Left ventricle myocardium superior (tissue), 1 donor: ENCODE data around the gene PCDHB16. TPM values are rescaled to one million over a fixed set of nuclear protein-coding genes. Genes with fewer than 3 reads are reported as not detected.
"Not testable (repeated sequence)": the region's sequence is repeated elsewhere in the genome, so short reads cannot be mapped to it uniquely, and the experiment has no call there.

Experiments used
- ATAC-seq: fragments of 200-7000 bp; cut with Tn5 transposase; one replicate; pipeline ENCODE4 v1.9.1; 2020; ENCODE audit warnings: mild to moderate bottlenecking, moderate library complexity
- DNase-seq: peaks from one replicate; pipeline ENCODE4 v3.0.0-alpha.2; 2020
- intact Hi-C: fragments of 100-400 bp; cut with micrococcal nuclease; formaldehyde crosslinking; loops from one replicate; pipeline ENCODE4 v1.11.0; 2022
- total RNA-seq: library from RNA; stranded (reverse); fragmentation: NEBNext Ultra II Directional; extraction: Animal tissue kit (Norgen Biotek cat#: 25700); gene quantifications from one replicate; pipeline ENCODE4 v1.2.1, GENCODE V29; 2021
- donor health status: DM: no; HTN: yes; CAD: no; lungs with severe emphysema.

PCDHB16 gene
- total RNA-seq, 1 donor from 2014 or later: 2.7 TPM

DNA sequence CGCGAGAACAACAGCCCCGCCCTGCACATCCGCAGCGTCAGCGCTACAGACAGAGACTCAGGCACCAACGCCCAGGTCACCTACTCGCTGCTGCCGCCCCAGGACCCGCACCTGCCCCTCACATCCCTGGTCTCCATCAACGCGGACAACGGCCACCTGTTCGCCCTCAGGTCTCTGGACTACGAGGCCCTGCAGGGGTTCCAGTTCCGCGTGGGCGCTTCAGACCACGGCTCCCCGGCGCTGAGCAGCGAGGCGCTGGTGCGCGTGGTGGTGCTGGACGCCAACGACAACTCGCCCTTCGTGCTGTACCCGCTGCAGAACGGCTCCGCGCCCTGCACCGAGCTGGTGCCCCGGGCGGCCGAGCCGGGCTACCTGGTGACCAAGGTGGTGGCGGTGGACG, 33.3 kb downstream of the PCDHB16 start:
- DNase-seq, intact Hi-C loops, ATAC-seq: not testable (repeated sequence)

DNA sequence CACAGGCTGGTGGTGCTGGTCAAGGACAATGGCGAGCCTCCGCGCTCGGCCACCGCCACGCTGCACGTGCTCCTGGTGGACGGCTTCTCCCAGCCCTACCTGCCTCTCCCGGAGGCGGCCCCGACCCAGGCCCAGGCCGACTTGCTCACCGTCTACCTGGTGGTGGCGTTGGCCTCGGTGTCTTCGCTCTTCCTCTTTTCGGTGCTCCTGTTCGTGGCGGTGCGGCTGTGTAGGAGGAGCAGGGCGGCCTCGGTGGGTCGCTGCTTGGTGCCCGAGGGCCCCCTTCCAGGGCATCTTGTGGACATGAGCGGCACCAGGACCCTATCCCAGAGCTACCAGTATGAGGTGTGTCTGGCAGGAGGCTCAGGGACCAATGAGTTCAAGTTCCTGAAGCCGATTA, 33.8 kb downstream of the PCDHB16 start:
- ATAC-seq, intact Hi-C loops, DNase-seq: not testable (repeated sequence)

- no peak for ATAC-seq
- DNase-seq: no peak
- intact Hi-C loops: no loop called here
Observed at GRCh38 chr5:141223112-141223783, 41.1 kb downstream of the PCDHB16 start, which contains the start of gene PCDHB14. Gene PCDHB14, plus strand, starts transcription at chr5:141223343. Its CDS starts 163 bp downstream, at chr5:141223506.

- intact Hi-C loops, ATAC-seq, DNase-seq: not testable (repeated sequence)
Observed at GRCh38 chr5:141224844-141225243, 42.7 kb downstream of the PCDHB16 start.

GRCh38 chr5:141225421-141225820, 43.2 kb downstream of the PCDHB16 start:
- intact Hi-C loops, DNase-seq, ATAC-seq: not testable (repeated sequence)

GRCh38 chr5:141234109-141234667, 52.0 kb downstream of the PCDHB16 start:
- no peak for DNase-seq
- no peak for ATAC-seq
- intact Hi-C loops: no loop called here

Other genes with a start within 250 kb of the PCDHB16 start
- gene PCDHAC2, start 215.9 kb upstream of the PCDHB16 start, total RNA-seq: 0.10 TPM
- not detected for gene PCDHB1, start 131.0 kb upstream of the PCDHB16 start, total RNA-seq
- 2.2 TPM for gene PCDHB2, start 87.8 kb upstream of the PCDHB16 start, total RNA-seq
- gene PCDHB3, start 81.9 kb upstream of the PCDHB16 start, total RNA-seq: 0.99 TPM
- 1.5 TPM for gene PCDHB4, start 60.6 kb upstream of the PCDHB16 start, total RNA-seq
- gene PCDHB5, start 47.2 kb upstream of the PCDHB16 start, total RNA-seq: 3.1 TPM
- 0.32 TPM for gene PCDHB6, start 32.3 kb upstream of the PCDHB16 start, total RNA-seq
- 0.77 TPM for gene PCDHB7, start 9.7 kb upstream of the PCDHB16 start, total RNA-seq
- gene PCDHB8, start 4.6 kb upstream of the PCDHB16 start, total RNA-seq: 1.8 TPM
- 0.59 TPM for gene PCDHB9, start 4.8 kb downstream of the PCDHB16 start, total RNA-seq
- 0.64 TPM for gene PCDHB10, start 10.0 kb downstream of the PCDHB16 start, total RNA-seq
- 0.74 TPM for gene PCDHB11, start 17.2 kb downstream of the PCDHB16 start, total RNA-seq
- gene PCDHB12, start 26.3 kb downstream of the PCDHB16 start, total RNA-seq: 1.3 TPM
- 1.7 TPM for gene PCDHB13, start 31.5 kb downstream of the PCDHB16 start, total RNA-seq
- gene PCDHB14, start 41.0 kb downstream of the PCDHB16 start, total RNA-seq: 2.5 TPM
- gene PCDHB15, start 63.0 kb downstream of the PCDHB16 start, total RNA-seq: 2.6 TPM
- not detected for gene SLC25A2, start 121.7 kb downstream of the PCDHB16 start, total RNA-seq
- 106 TPM for gene TAF7, start 138.4 kb downstream of the PCDHB16 start, total RNA-seq
- 3.0 TPM for gene PCDHGA1, start 148.1 kb downstream of the PCDHB16 start, total RNA-seq
- gene PCDHGA2, start 156.4 kb downstream of the PCDHB16 start, total RNA-seq: 6.0 TPM
- gene PCDHGA3, start 161.4 kb downstream of the PCDHB16 start, total RNA-seq: 12.1 TPM
- gene PCDHGB1, start 167.7 kb downstream of the PCDHB16 start, total RNA-seq: 7.1 TPM
- 8.4 TPM for gene PCDHGA4, start 172.6 kb downstream of the PCDHB16 start, total RNA-seq
- gene PCDHGB2, start 177.6 kb downstream of the PCDHB16 start, total RNA-seq: 8.7 TPM
- 5.3 TPM for gene PCDHGA5, start 181.8 kb downstream of the PCDHB16 start, total RNA-seq
- gene PCDHGB3, start 187.9 kb downstream of the PCDHB16 start, total RNA-seq: 7.2 TPM
- gene PCDHGA6, start 191.5 kb downstream of the PCDHB16 start, total RNA-seq: 5.7 TPM
- 7.0 TPM for gene PCDHGA7, start 200.4 kb downstream of the PCDHB16 start, total RNA-seq
- gene PCDHGB4, start 205.3 kb downstream of the PCDHB16 start, total RNA-seq: 5.4 TPM
- 9.1 TPM for gene PCDHGA8, start 210.2 kb downstream of the PCDHB16 start, total RNA-seq
- 6.4 TPM for gene PCDHGB5, start 215.6 kb downstream of the PCDHB16 start, total RNA-seq
- gene PCDHGA9, start 220.4 kb downstream of the PCDHB16 start, total RNA-seq: 4.5 TPM
- gene PCDHGB6, start 225.6 kb downstream of the PCDHB16 start, total RNA-seq: 4.7 TPM
- gene PCDHGA10, start 230.6 kb downstream of the PCDHB16 start, total RNA-seq: 5.3 TPM
- gene PCDHGB7, start 235.3 kb downstream of the PCDHB16 start, total RNA-seq: 8.8 TPM
- gene PCDHGA11, start 238.7 kb downstream of the PCDHB16 start, total RNA-seq: 5.0 TPM
- gene PCDHGA12, start 248.1 kb downstream of the PCDHB16 start, total RNA-seq: 5.1 TPM